Measurements from ENCODE around the gene MS4A14.

DNA sequence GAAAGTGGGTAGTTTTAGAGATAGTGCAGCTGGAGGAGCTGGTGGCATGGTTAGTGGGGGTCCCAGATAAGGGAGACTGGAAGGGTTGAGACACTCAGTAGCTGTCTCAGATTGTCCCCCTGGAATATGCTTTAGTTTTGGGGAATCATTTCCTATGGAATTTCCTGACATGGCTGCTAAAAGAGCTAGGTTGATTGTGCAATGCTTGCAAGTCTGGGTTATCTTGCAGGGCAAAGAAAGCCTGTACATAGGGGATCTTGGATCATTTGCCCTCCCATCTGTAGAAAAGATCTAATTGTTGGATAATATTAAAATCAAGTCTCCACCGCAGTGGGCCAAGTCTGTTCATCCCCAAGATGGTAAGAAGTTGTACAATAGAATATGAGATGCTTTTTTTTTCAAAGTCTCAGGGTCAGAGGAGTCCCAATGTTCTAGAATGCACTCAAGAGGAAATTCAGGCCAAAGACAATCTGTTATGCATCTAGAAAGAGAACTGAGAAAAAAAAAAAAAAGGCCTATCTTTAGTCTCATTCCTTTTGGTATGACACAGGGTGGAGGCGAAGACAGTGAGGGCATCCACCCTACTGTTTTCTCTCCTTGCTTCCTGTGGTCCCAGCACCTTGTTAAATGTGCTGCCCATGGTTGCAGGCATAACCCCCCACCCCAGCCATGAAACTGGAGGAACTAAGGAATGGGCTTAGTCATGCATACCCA, 49.0 kb upstream of the MS4A14 start:
- TF ChIP-seq, protein P1, sequence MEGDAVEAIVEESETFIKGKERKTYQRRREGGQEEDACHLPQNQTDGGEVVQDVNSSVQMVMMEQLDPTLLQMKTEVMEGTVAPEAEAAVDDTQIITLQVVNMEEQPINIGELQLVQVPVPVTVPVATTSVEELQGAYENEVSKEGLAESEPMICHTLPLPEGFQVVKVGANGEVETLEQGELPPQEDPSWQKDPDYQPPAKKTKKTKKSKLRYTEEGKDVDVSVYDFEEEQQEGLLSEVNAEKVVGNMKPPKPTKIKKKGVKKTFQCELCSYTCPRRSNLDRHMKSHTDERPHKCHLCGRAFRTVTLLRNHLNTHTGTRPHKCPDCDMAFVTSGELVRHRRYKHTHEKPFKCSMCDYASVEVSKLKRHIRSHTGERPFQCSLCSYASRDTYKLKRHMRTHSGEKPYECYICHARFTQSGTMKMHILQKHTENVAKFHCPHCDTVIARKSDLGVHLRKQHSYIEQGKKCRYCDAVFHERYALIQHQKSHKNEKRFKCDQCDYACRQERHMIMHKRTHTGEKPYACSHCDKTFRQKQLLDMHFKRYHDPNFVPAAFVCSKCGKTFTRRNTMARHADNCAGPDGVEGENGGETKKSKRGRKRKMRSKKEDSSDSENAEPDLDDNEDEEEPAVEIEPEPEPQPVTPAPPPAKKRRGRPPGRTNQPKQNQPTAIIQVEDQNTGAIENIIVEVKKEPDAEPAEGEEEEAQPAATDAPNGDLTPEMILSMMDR (IDR thresholded peaks at IDR 0.05) = no peak
- TF ChIP-seq EZH2 (IDR thresholded peaks at IDR 0.05; ENCODE audit: borderline replicate concordance, insufficient read depth, low read depth, low read length, poor library complexity, severe bottlenecking) = no peak
